GM18526 (cell line): ENCODE data around the gene MCOLN1.

Experiments used
- POLR2A ChIP-seq: IDR thresholded peaks from 3 replicates; pipeline ENCODE4 v1.6.1; 2011; ENCODE audit not compliant: insufficient read length; ENCODE audit errors: extremely low read depth

MCOLN1 gene

DNA sequence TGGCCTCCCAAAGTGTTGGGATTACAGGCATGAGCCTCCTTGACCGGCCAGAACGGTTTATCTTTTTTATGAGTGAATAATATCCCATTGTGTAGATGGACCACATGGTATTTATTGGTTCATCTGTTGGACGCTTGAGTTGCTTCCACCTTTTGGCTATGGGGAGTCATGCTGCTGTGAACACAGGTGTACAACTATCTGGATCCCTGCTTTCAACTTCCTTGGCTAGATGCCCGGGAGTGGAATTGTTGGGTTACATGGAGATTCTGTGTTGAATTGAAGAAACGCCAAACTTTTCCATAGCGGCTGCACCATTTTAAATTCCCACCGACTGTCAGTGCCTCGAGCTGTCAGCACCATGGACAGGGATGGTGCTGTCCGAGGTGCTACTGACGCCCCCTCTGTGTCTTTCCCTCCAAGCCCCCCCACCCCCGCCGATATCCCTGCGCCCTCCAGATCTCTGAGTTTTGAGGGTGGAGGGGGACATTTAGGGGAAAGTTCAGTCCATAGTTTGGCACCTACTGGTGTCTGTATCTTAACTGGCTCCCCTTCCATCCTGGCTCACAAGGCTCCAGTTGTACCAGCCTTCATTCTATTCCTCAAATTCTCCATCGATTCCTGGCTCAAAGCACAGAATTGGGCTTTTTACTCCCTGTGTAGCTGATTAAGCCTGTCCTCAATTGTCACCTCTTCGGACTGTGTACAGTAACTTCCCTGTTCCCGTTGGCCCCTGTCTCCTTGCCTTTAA is 40.4 kb downstream of the MCOLN1 start:
- no peak for TF ChIP-seq POLR2A

DNA sequence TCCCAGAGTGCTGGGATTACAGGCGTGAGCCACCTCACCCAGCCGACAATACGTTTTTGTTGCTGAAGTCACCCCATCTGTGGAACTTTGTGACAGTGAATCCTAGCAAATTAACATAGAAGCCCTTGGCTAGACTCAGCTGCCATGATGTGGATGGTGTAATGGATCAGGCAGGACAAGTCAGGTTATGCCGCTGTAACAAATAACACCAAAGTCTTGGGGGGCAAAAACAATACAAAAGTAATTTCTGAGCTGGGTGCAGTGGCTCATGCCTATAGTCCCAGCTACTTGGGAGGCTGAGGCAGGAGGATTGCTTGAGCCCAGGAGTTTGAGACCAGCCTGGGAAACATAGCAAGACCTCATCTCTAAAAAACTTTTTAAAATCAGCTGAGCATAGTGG is 42.4 kb downstream of the MCOLN1 start:
- TF ChIP-seq POLR2A = no peak

DNA sequence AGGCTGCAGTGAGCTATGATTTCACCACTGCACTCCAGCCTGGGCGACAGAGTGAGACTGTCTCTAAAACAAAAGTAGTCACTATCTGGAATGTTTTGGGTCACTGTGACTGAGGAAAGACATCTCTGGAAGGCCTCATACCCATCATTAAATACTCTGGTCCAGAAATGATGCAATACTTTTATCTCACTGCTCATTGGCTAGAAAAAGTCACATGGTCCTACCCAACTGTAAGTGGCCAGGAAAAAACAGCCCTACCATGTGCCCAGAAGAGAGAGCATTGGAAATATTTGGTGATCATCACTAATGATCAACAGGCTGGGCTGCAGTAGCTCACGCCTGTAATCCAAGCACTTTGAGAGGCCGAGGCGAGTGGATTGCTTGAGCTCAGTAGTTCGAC is 42.9 kb downstream of the MCOLN1 start:
- TF ChIP-seq POLR2A = no peak

DNA sequence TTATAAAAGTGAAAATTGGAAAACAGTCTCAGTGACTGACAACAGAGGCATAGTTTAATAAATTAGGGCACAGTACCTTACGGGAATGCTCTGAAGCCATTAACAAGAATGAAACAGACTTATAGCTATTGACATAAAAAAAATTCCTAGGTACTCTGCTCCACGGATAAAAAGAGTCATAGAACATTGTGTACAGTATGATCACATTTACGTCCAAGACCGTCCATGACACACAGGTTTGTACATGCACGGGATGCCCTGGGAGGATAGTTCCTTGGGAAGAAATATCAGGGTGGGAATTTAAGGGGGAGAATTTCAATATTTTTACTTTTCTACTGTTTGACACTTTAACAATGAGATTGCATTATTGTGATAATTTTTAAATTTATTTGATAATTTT is 48.3 kb downstream of the MCOLN1 start:
- no peak for TF ChIP-seq POLR2A

DNA sequence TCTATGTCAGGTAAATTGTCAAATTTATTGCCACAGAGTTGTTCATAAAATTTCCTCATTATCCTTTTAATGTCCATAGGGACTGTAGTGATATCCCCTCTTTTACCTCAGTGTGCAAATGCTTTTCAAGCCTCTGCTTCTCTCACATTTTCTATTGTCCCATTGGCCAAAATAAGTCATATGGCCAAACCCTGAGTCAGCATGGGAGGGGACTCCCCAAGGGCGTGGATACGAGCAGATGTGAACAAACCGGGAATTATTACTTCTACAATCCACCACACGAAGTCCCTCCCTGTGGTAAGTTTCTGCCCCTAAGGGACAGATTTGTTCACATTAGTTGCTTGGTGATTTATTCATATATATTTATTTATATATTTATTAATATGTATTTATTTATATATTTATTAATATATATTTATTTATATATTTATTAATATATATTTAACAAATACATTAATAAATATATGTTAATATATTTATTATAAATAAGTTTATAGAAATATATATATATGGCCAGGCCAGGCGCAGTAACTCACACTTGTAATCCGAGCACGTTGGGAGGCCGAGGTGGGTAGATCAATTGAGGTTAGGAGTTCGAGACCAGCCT is 53.1 kb downstream of the MCOLN1 start:
- TF ChIP-seq POLR2A = no peak

DNA sequence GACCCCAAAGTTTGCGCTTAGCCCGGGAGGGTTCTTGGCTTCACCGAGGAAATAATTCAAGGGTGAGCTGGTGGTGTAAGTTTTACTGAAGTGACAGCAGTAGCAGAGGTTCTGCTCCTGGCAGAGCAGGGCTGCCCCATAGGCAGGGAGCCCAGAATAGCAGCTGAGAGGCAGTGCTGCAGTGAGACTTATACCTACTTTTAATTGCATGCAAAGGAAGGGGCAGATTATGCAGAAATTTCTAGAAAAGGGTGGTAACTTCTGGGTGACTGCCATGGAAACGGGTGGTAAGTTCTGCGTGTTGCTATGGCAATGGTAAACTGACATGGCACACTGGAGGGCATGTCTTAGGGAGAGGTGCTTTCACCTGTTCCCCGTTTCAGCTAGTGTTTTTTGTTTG is 55.7 kb downstream of the MCOLN1 start:
- no peak for TF ChIP-seq POLR2A

DNA sequence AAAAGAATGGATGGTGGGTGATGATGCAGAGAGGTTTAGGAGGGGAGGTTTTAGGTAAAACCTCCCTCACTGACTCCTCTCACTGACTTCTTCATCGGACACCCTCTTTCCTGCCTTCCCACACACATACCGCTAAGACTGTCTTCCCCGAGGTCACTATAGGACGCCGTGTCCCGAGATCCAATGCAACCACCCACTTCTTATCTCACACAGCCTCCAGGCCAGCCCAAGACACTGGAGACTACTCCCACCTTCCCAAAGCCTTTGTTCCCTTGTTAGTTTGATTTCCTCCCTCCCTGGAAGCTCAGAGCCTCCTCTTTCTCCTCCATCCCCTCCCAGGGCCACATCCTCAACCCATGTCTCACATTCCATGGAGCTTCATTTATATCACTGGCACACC is 56.8 kb downstream of the MCOLN1 start:
- no peak for TF ChIP-seq POLR2A

DNA sequence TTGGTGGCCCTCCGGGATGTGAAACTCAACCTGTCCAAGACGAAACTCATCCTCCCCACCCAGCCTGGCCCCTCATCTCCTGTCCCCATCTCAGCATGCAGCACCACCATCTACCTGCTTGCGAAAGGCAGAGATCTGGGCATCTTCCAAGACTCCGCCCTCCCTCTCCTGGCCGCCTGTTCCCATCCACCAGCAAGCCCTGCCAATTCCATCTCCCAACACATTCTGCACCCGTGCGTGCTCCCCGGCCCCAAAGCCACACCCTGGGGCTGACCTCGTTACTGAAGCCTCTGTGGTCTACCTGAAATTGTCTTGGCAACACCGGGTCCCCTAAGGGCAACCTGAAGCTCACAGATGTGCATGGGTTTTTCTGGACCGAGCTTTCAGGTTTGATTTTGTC is 60.0 kb downstream of the MCOLN1 start:
- TF ChIP-seq POLR2A = no peak
